Fibroblast of lung (primary cell): Measurements from ENCODE around the gene CBFA2T3. TPM values are rescaled to one million over a fixed set of nuclear protein-coding genes. Genes with fewer than 3 reads are reported as not detected.

Experiments used
- DNase-seq, 2 donors: peaks; one replicate each; pipeline versions ENCODE4 v3.0.0 to v3.0.0-alpha.2; 2010; ENCODE audit warnings: low read depth in 2 of 2
- H2AFZ ChIP-seq: 2 replicates; pipeline ENCODE4 v1.5.1; 2012; ENCODE audit warnings: low read length, control low read depth, inconsistent platforms
- H3K27ac ChIP-seq: 2 replicates; pipeline ENCODE4 v1.5.1; 2011; ENCODE audit warnings: low read length, control low read depth; ENCODE audit not compliant: insufficient read depth
- H3K27me3 ChIP-seq: 2 replicates; pipeline ENCODE4 v1.5.1; 2011; ENCODE audit warnings: mild to moderate bottlenecking, low read length; ENCODE audit not compliant: control insufficient read depth, insufficient read depth
- H3K36me3 ChIP-seq: 2 replicates; pipeline ENCODE4 v1.5.1; 2011; ENCODE audit warnings: low read length; ENCODE audit not compliant: control insufficient read depth, insufficient read depth
- H3K4me1 ChIP-seq: 2 replicates; pipeline ENCODE4 v1.5.1; 2011; ENCODE audit warnings: low read length; ENCODE audit not compliant: control insufficient read depth, insufficient read depth; ENCODE audit errors: extremely low read depth
- H3K4me2 ChIP-seq: 2 replicates; pipeline ENCODE4 v1.5.1; 2011; ENCODE audit warnings: low read length, control low read depth; ENCODE audit not compliant: insufficient read depth; ENCODE audit errors: extremely low read depth
- H3K4me3 ChIP-seq, 4 experiments: fragments of 200-600 bp in 1 of 4; sonication (generic) in 1 of 4; replicated peaks in 1 of 4; 2 replicates each; pipeline ENCODE4 v1.5.1; 2011 to 2016; ENCODE audit warnings: low read length in 4 of 4, low read depth in 3 of 4, mild to moderate bottlenecking in 3 of 4, control low read depth in 2 of 4, inconsistent platforms in 1 of 4, mixed read lengths in 1 of 4; ENCODE audit not compliant: insufficient read depth in 1 of 4; ENCODE audit errors: control extremely low read depth in 1 of 4
- H3K79me2 ChIP-seq: 2 replicates; pipeline ENCODE4 v1.5.1; 2012; ENCODE audit warnings: mild to moderate bottlenecking, low read length, inconsistent platforms; ENCODE audit not compliant: control insufficient read depth, insufficient read depth
- H3K9ac ChIP-seq: 2 replicates; pipeline ENCODE4 v1.5.1; 2011; ENCODE audit warnings: mild to moderate bottlenecking, low read length, control low read depth; ENCODE audit not compliant: insufficient read depth
- H3K9me3 ChIP-seq: 2 replicates; pipeline ENCODE4 v1.5.1; 2012; ENCODE audit warnings: low read depth, low read length; ENCODE audit not compliant: control insufficient read depth, insufficient read depth
- H4K20me1 ChIP-seq: 2 replicates; pipeline ENCODE4 v1.5.1; 2011; ENCODE audit warnings: low read length; ENCODE audit not compliant: control insufficient read depth, insufficient read depth; ENCODE audit errors: extremely low read depth
- EZH2 ChIP-seq: IDR thresholded peaks from 2 replicates; pipeline ENCODE4 v1.5.1; 2012; ENCODE audit warnings: low read length, control low read depth, mild to moderate bottlenecking; ENCODE audit errors: missing control alignments
- polyA plus RNA-seq, 2 donors: library from polyadenylated mRNA; depleted of rRNA in 1 of 2; stranded (reverse) in 1 of 2; unstranded in 1 of 2; fragments of >200 nt; gene quantifications; 2 replicates each; pipeline ENCODE4 v1.2.1, GENCODE V29; 2011 to 2012; ENCODE audit warnings: missing spikeins in 1 of 2
- total RNA-seq: library from RNA; depleted of rRNA; stranded (reverse); fragments of >200 nt; gene quantifications from 2 replicates; pipeline ENCODE4 v1.2.1, GENCODE V29; 2014
- TF ChIP-seq, protein P1 (sequence below), 2 donors: IDR thresholded peaks in 1 of 2; conservative IDR thresholded peaks in 1 of 2; 1 replicate in 1 of 2; 2 replicates in 1 of 2; pipeline ENCODE4 v1.5.1; 2011 to 2012; ENCODE audit warnings: low read length in 2 of 2, control low read depth in 1 of 2, inconsistent platforms in 1 of 2, low read depth in 1 of 2, mild to moderate bottlenecking in 1 of 2

CBFA2T3 gene
- total and polyA plus RNA-seq, 2 donors (not counting 1 experiment from before 2014, with no cell fraction given), result under 0.01 to 0.05 TPM

DNA sequence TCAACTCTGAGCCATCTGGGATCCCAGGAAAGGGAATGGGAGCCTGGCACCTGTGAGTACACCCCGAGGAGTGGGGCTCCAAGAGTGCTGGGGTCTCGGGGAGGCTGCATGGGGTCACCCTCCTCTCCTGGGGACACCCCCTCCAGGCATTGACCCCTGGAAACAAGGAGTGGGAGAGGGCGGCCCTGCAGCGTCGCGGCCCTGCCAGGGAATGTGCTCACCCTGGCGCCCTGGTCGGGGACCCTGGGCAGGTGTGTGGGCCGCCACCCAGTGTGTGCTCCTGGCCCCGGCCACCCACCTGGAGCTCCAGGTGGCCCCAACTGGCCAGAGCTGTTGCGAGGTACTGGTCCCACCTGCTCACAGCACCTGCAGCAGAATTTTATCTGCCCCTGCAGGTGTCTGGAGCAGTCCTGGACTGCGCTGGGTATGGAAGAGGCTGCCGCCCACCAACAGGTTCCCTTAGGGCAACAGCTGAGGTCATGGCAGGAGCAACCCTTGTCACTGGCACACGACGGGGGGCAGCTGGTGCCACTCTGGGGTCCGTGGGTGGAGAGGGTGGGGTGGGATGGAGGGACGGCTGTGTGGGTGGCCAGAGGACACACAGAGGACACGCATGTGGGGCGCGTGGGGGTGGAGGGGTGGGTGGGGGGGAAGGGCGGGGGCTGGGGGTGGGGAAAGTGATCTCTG lies 105.1 kb downstream of the CBFA2T3 start:
- Histone ChIP-seq H3K27me3 (peaks cover 12% of the 10 kb centered on the region), H3K9ac (no peak overlapping the region), H3K79me2 (no peaks in the 10 kb centered on the region), H3K4me1 (no peaks in the 10 kb centered on the region), H3K4me2 (no peak overlapping the region), H2AFZ (no peak overlapping the region), H3K4me3 (no peak overlapping the region), H4K20me1 (no peaks in the 10 kb centered on the region), H3K36me3 (no peaks in the 10 kb centered on the region), H3K27ac (no peak overlapping the region), H3K9me3 (no peaks in the 10 kb centered on the region)
- no peak for DNase-seq
- TF ChIP-seq, protein P1, sequence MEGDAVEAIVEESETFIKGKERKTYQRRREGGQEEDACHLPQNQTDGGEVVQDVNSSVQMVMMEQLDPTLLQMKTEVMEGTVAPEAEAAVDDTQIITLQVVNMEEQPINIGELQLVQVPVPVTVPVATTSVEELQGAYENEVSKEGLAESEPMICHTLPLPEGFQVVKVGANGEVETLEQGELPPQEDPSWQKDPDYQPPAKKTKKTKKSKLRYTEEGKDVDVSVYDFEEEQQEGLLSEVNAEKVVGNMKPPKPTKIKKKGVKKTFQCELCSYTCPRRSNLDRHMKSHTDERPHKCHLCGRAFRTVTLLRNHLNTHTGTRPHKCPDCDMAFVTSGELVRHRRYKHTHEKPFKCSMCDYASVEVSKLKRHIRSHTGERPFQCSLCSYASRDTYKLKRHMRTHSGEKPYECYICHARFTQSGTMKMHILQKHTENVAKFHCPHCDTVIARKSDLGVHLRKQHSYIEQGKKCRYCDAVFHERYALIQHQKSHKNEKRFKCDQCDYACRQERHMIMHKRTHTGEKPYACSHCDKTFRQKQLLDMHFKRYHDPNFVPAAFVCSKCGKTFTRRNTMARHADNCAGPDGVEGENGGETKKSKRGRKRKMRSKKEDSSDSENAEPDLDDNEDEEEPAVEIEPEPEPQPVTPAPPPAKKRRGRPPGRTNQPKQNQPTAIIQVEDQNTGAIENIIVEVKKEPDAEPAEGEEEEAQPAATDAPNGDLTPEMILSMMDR (conservative IDR thresholded peaks at IDR 0.05 in 1 of 2, IDR thresholded peaks at IDR 0.05 in 1 of 2; ENCODE audit: low read depth in 1 of 2, low read length in 2 of 2), result no peak
- TF ChIP-seq EZH2, result no peak

DNA sequence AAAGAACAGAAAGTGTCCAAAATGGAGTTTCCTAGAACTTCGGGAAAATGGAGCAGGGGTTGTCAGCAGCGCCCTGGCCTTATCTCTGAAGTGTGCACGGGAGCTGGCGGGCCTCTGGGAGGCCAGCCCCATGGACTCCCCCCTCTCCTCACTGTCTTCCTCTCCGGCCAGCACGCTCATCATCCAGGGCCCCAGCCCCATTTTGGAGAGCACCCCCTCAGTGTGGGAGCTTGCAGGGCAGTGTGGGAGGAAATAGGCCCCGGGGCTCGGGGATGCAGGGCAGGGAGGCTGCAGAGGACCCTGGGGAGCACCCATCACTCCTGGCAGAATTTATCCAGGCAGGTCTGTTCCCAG lies 105.7 kb downstream of the CBFA2T3 start:
- TF ChIP-seq EZH2, result no peak
- TF ChIP-seq, protein P1 (conservative IDR thresholded peaks at IDR 0.05 in 1 of 2, IDR thresholded peaks at IDR 0.05 in 1 of 2; ENCODE audit: low read depth in 1 of 2, low read length in 2 of 2), result no peak
- H3K27me3 ChIP-seq, result peaks cover 12% of the 10 kb centered on the region

DNA sequence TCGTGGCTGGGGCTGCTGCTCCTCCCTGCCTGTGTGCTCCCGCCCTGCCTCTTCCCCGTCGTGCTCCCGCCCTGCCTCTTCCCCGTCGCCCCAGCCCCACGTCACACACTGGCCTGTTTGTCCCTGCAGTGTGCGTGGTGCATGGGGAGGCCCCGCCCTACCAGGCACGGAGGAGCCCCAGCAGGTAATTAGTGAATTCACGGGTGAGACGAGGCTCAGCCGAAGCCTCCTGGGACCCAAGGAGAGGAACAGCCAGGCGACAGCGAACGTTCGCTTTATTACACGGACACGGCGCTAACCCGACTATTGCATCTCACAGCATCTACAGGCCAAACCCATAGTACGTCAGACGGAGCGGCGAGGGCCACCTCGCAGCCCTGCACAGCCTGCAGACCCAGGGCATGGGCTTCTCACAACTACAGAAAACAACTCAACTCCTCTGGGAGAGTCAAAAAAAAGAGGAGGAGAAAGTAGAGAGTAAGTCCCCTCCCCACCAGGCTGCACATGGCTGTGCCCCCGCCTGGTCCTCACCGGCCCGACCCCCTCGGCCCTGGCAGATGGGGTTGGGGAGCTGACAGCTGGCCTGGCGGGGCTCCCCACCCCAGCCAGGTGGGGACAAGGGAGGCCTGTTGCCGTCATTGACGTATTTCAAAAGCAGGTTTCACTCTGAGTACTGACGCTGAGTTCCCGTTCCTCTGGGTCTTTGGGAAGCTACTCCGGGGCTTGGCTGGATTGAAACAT lies 106.2 kb downstream of the CBFA2T3 start:
- Histone ChIP-seq H3K9me3 (no peaks in the 10 kb centered on the region), H4K20me1 (no peaks in the 10 kb centered on the region), H3K27me3 (peaks cover 12% of the 10 kb centered on the region), H3K79me2 (no peaks in the 10 kb centered on the region), H3K9ac (no peak overlapping the region), H3K36me3 (no peaks in the 10 kb centered on the region), H3K4me3 (no peak overlapping the region), H3K4me2 (no peak overlapping the region), H2AFZ (no peak overlapping the region), H3K27ac (no peak overlapping the region), H3K4me1 (no peaks in the 10 kb centered on the region)
- no peak for DNase-seq
- TF ChIP-seq EZH2, result no peak
- TF ChIP-seq, protein P1 (conservative IDR thresholded peaks at IDR 0.05 in 1 of 2, IDR thresholded peaks at IDR 0.05 in 1 of 2; ENCODE audit: low read depth in 1 of 2, low read length in 2 of 2), result no peak

More for the DNA sequence above, 105.7 kb downstream of the CBFA2T3 start:
- Histone ChIP-seq H3K27ac (no peak overlapping the region), H3K36me3 (no peaks in the 10 kb centered on the region), H3K4me2 (no peak overlapping the region), H4K20me1 (no peaks in the 10 kb centered on the region), H3K9me3 (no peaks in the 10 kb centered on the region), H2AFZ (no peak overlapping the region), H3K79me2 (no peaks in the 10 kb centered on the region), H3K4me1 (no peaks in the 10 kb centered on the region), H3K4me3 (no peak overlapping the region), H3K9ac (no peak overlapping the region)
- no peak for DNase-seq
